Cardiac septum (tissue), 1 donor: ENCODE data around the gene SEC61A2. TPM values are rescaled to one million over a fixed set of nuclear protein-coding genes. Genes with fewer than 3 reads are reported as not detected.

Experiments
- DNase-seq: peaks from one replicate; pipeline ENCODE4 v3.0.0-alpha.2; 2020; ENCODE audit warnings: low spot score
- intact Hi-C: fragments of 100-400 bp; cut with DNase I; formaldehyde crosslinking; loops from one replicate; pipeline ENCODE4 v1.14.0; 2022
- microRNA-seq: library from miRNA; unstranded; fragments of <30 nt; microRNA quantifications from one replicate; pipeline ENCODE4 v1.2.0, GENCODE V29; 2020
- total RNA-seq: library from RNA; stranded (reverse); fragmentation: NEBNext Ultra II Directional; extraction: Animal tissue kit (Norgen Biotek cat#: 25700); gene quantifications from one replicate; pipeline ENCODE4 v1.2.1, GENCODE V29; 2021
- donor health status: DM: no; HTN: no; CAD: no.

The SEC61A2 gene
- total RNA-seq, 1 donor from 2014 or later: 14.5 TPM

GRCh38 chr10:12194752-12195271 is 65.3 kb downstream of the SEC61A2 start:
- DNase-seq: peak; percentile 77
- intact Hi-C loops: loop anchor here (10.0 kb wide), 1 partner anchor 150 kb away; the partner anchor contains the start of gene UPF2

GRCh38 chr10:12195281-12195602 is 65.8 kb downstream of the SEC61A2 start:
- DNase-seq: no peak
- intact Hi-C loops: loop anchor here (10.0 kb wide), 1 partner anchor 150 kb away; the partner anchor contains the start of gene UPF2

GRCh38 chr10:12195603-12196506 is 66.4 kb downstream of the SEC61A2 start, which contains the start of the genes CDC123 and NUDT5:
Gene CDC123 (plus strand): TSS chr10:12196188. CDS start chr10:12196246, 58 bp downstream.
Gene NUDT5 (minus strand): TSS chr10:12195891. CDS start chr10:12186291, 9,600 bp downstream.
- intact Hi-C loops: loop anchor here (10.0 kb wide), 1 partner anchor 151 kb away; the partner anchor contains the start of gene UPF2
- DNase-seq: peak; percentile 95

- DNase-seq: no peak
- intact Hi-C loops: loop anchor here (10.0 kb wide), 1 partner anchor 152 kb away; the partner anchor contains the start of gene UPF2
These were observed 67.2 kb downstream of the SEC61A2 start for GRCh38 chr10:12196531-12197211.

- no peak for DNase-seq
- intact Hi-C loops: loop anchor here (10.0 kb wide), 1 partner anchor 153 kb away; the partner anchor contains the start of gene UPF2
These were observed 68.7 kb downstream of the SEC61A2 start for GRCh38 chr10:12198156-12198555.

GRCh38 chr10:12200850-12201249 is 71.4 kb downstream of the SEC61A2 start:
- DNase-seq: no peak
- intact Hi-C loops: no loop called here

GRCh38 chr10:12201543-12201942 is 72.1 kb downstream of the SEC61A2 start:
- DNase-seq: no peak
- intact Hi-C loops: no loop called here

GRCh38 chr10:12202226-12202625 is 72.7 kb downstream of the SEC61A2 start:
- intact Hi-C loops: no loop called here

GRCh38 chr10:12205082-12205481 is 75.6 kb downstream of the SEC61A2 start:
- no peak for DNase-seq
- intact Hi-C loops: no loop called here

More at GRCh38 chr10:12202226-12202625, 72.7 kb downstream of the SEC61A2 start:
- DNase-seq: no peak

GRCh38 chr10:12207114-12207513 is 77.6 kb downstream of the SEC61A2 start:
- DNase-seq: no peak
- intact Hi-C loops: no loop called here

- intact Hi-C loops: no loop called here
- no peak for DNase-seq
These were observed 79.0 kb downstream of the SEC61A2 start for GRCh38 chr10:12208460-12208859.

- no peak for DNase-seq
- intact Hi-C loops: no loop called here
These were observed 83.0 kb downstream of the SEC61A2 start for GRCh38 chr10:12212454-12212853.

GRCh38 chr10:12213621-12214020 is 84.1 kb downstream of the SEC61A2 start:
- DNase-seq: no peak
- intact Hi-C loops: no loop called here

GRCh38 chr10:12214093-12214492 is 84.6 kb downstream of the SEC61A2 start:
- intact Hi-C loops: no loop called here
- no peak for DNase-seq

- intact Hi-C loops: loop anchor here (5.0 kb wide), 1 partner anchor 498 kb away; no protein-coding TSS in a partner anchor
- no peak for DNase-seq
These were observed 85.3 kb downstream of the SEC61A2 start for GRCh38 chr10:12214763-12215218.

Small RNAs within 50 kb of the gene (microRNA-seq; reads per million reads assigned to microRNA genes)
- gene MIR548AK: not detected

Other genes starting within 250 kb of the SEC61A2 start
- 15.2 TPM for gene UPF2, start 86.9 kb upstream of the SEC61A2 start, total RNA-seq
- 25.0 TPM for gene DHTKD1, start 60.7 kb upstream of the SEC61A2 start, total RNA-seq
- gene NUDT5, start 66.2 kb downstream of the SEC61A2 start, total RNA-seq: 10.5 TPM
- 44.2 TPM for gene CDC123, start 66.5 kb downstream of the SEC61A2 start, total RNA-seq
- gene CAMK1D, start 219.9 kb downstream of the SEC61A2 start, total RNA-seq: 3.2 TPM